ENCODE measurements around the gene NIPAL3. TPM values are rescaled to one million over a fixed set of nuclear protein-coding genes. Genes with fewer than 3 reads are reported as not detected.

Gene NIPAL3
- total RNA-seq, 3 donors from 2014 or later (not counting 1 experiment from before 2014, with no cell fraction given), result 16.6 to 31.9 (median 29.4) TPM

DNA sequence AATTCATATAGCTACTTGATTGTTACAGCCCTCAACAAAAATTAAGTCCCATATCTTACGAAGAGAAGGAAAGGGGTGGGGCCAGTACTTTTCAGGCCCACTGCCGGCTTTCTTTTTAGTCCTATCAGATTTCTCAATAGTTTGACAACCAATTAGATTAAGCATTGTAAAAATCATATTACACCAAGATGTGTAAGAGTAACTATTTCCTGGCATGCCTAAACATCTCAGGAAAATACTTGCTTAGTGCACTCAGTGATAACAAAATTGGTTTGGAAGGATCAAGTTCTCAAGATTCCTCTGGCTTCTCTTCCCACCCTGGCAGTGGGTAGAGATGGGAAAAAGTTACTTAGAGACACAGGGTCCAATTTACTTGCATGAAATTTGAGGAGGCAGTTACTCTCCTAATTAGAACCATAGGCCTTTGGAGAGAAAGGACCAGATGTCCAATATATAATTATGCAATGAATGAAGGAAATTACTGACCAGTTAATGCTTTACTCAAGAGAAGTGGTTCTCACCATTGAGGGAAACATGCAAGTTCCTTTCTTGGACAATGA is 32.1 kb upstream of the NIPAL3 start:
- DNase-seq (no peak), ATAC-seq (no peak)
- peaks cover 12% of the 10 kb centered on the region for H3K4me1 ChIP-seq (ENCODE audit: control insufficient read depth, insufficient read depth, low read length)
- H3K4me3 ChIP-seq (ENCODE audit: low read length), result no peak overlapping the region
- TF ChIP-seq CTCF (IDR thresholded peaks at IDR 0.05), result no peak
- Mint-ChIP-seq H3K9me3 (no peaks in the 10 kb centered on the region), H3K27ac (no peak overlapping the region), H3K4me3 (no peak overlapping the region), H3K27me3 (ENCODE audit: low read depth in 2 of 2) (peaks cover 0 to 14% of the 10 kb centered on the region in 2 donors), H3K36me3 (no peaks in the 10 kb centered on the region), H3K4me1 (peaks cover 0 to 12% of the 10 kb centered on the region in 2 donors)
- no peak overlapping the region for H3K27ac ChIP-seq (ENCODE audit: low read length)
- intact Hi-C loops (cut with micrococcal nuclease), result no loop called here
- 100% methylated on average over 1 of the region's 2 CpGs for WGBS (ENCODE audit: insufficient coverage)
- no peaks in the 10 kb centered on the region for H3K36me3 ChIP-seq (ENCODE audit: control insufficient read depth, insufficient read depth, low read length)
- H3K9me3 ChIP-seq (ENCODE audit: control insufficient read depth, insufficient read depth, low read length), result no peaks in the 10 kb centered on the region
- H3K27me3 ChIP-seq (ENCODE audit: control insufficient read depth, insufficient read depth, low read length), result no peaks in the 10 kb centered on the region

DNA sequence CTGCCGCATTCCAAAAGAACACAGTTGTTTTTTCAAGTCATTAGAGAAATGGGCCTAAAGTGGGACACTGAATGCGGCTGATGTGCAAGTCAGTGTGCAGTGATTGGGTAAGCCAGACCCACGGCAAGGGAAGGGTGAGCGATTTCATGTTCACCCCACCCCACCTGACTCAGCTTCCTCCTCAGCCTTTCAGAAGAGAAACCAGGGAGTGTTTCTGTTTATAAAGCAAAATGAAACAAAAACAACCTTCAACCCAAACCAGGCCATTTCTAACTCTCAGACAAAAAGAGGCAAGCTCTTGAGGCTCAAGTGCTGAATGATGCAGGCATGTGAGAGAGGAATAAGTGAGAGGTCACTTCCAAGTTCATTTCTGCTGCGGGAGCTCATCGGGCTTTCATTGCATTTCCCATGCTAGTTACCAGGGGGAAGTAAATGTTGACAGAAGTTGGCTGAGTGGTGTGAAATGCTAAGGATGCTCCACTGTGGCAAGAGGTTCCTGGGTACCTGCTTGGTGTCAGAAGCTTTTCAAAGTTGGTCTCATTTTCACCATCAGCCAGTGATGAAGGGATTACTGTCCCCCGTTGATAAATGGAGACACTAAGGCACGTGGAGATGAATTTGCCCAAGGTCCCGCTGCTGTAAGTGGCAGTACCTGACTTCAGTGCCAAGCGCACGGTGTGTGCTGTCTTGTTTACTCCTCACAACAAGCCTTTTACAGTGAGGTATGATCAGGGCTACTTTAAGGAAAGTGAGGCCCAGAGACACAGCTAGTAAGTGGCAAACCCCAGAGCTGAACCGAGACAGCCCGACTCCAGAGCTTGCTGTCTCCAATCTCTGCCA is 31.1 kb upstream of the NIPAL3 start:
- peak in 1 of 2 donors; percentile 23 for DNase-seq
- peaks cover 12% of the 10 kb centered on the region for H3K4me1 ChIP-seq (ENCODE audit: control insufficient read depth, insufficient read depth, low read length)
- no peak for TF ChIP-seq CTCF (IDR thresholded peaks at IDR 0.05)
- no peaks in the 10 kb centered on the region for H3K9me3 Mint-ChIP-seq
- no peak overlapping the region for H3K4me3 ChIP-seq (ENCODE audit: low read length)
- peaks cover 0 to 14% of the 10 kb centered on the region in 2 donors for H3K27me3 Mint-ChIP-seq (ENCODE audit: low read depth in 2 of 2)
- H3K27ac ChIP-seq (ENCODE audit: low read length), result peak overlapping the region; percentile 37
- H3K36me3 ChIP-seq (ENCODE audit: control insufficient read depth, insufficient read depth, low read length), result no peaks in the 10 kb centered on the region
- no peak overlapping the region for H3K4me3 Mint-ChIP-seq
- peak; percentile 42 to 54 (median 53) for ATAC-seq
- intact Hi-C loops (cut with micrococcal nuclease), result no loop called here
- H3K36me3 Mint-ChIP-seq, result no peaks in the 10 kb centered on the region
- WGBS (ENCODE audit: insufficient coverage), result 72% methylated on average over 13 of the region's 13 CpGs
- no peaks in the 10 kb centered on the region for H3K9me3 ChIP-seq (ENCODE audit: control insufficient read depth, insufficient read depth, low read length)
- H3K27ac Mint-ChIP-seq, result peak overlapping the region in 1 of 2 donors; percentile 53
- H3K4me1 Mint-ChIP-seq, result peaks cover 0 to 12% of the 10 kb centered on the region in 2 donors
- H3K27me3 ChIP-seq (ENCODE audit: control insufficient read depth, insufficient read depth, low read length), result no peaks in the 10 kb centered on the region

GRCh38 chr1:24385160-24385940 is 30.3 kb upstream of the NIPAL3 start:
- intact Hi-C loops (cut with micrococcal nuclease), result no loop called here

More at GRCh38 chr1:24385160-24385940, 30.3 kb upstream of the NIPAL3 start:
- DNase-seq (peak in 1 of 2 donors; percentile 62), ATAC-seq (peak in 2 of 3 donors; percentile 47 to 48)
- Mint-ChIP-seq H3K27ac (no peak overlapping the region), H3K4me3 (no peak overlapping the region), H3K36me3 (no peaks in the 10 kb centered on the region), H3K9me3 (no peaks in the 10 kb centered on the region), H3K4me1 (peaks cover 0 to 12% of the 10 kb centered on the region in 2 donors), H3K27me3 (ENCODE audit: low read depth in 2 of 2) (peaks cover 0 to 14% of the 10 kb centered on the region in 2 donors)
- H3K27ac ChIP-seq (ENCODE audit: low read length), result peak overlapping the region; percentile 37
- no peaks in the 10 kb centered on the region for H3K9me3 ChIP-seq (ENCODE audit: control insufficient read depth, insufficient read depth, low read length)
- 73% methylated on average over 12 of the region's 12 CpGs for WGBS (ENCODE audit: insufficient coverage)
- no peaks in the 10 kb centered on the region for H3K36me3 ChIP-seq (ENCODE audit: control insufficient read depth, insufficient read depth, low read length)
- H3K4me1 ChIP-seq (ENCODE audit: control insufficient read depth, insufficient read depth, low read length), result peaks cover 12% of the 10 kb centered on the region
- H3K27me3 ChIP-seq (ENCODE audit: control insufficient read depth, insufficient read depth, low read length), result no peaks in the 10 kb centered on the region
- no peak overlapping the region for H3K4me3 ChIP-seq (ENCODE audit: low read length)
- no peak for TF ChIP-seq CTCF (IDR thresholded peaks at IDR 0.05)

All from natural killer cell (primary cell).